ENCODE results near the gene YPEL1.
"Not testable (repeated sequence)": the region's sequence is repeated elsewhere in the genome, so short reads cannot be mapped to it uniquely, and the experiment has no call there.

YPEL1 gene

GRCh38 chr22:21753374-21754111, 17.9 kb upstream of the YPEL1 start:
- no peak for TF ChIP-seq CTCF (IDR thresholded peaks at IDR 0.05; ENCODE audit: low read depth, low read length)
- H3K4me3 ChIP-seq (ENCODE audit: low read depth, low read length) = no peak overlapping the region

- TF ChIP-seq CTCF (IDR thresholded peaks at IDR 0.05; ENCODE audit: low read depth, low read length) = no peak
- H3K4me3 ChIP-seq (ENCODE audit: low read depth, low read length) = no peak overlapping the region
Measured at GRCh38 chr22:21752276-21752675, 16.7 kb upstream of the YPEL1 start.

- H3K4me3 ChIP-seq (ENCODE audit: low read depth, low read length) = no peak overlapping the region
- TF ChIP-seq CTCF (IDR thresholded peaks at IDR 0.05; ENCODE audit: low read depth, low read length) = no peak
Measured at GRCh38 chr22:21745948-21746347, 10.4 kb upstream of the YPEL1 start.

GRCh38 chr22:21744917-21745316, 9.3 kb upstream of the YPEL1 start:
- not testable (repeated sequence) for H3K4me3 ChIP-seq (ENCODE audit: low read depth, low read length)

- TF ChIP-seq CTCF (IDR thresholded peaks at IDR 0.05; ENCODE audit: low read depth, low read length) = no peak
- H3K4me3 ChIP-seq (ENCODE audit: low read depth, low read length) = no peak overlapping the region
Measured at GRCh38 chr22:21741790-21742189, 6.2 kb upstream of the YPEL1 start.

- no peak for TF ChIP-seq CTCF (IDR thresholded peaks at IDR 0.05; ENCODE audit: low read depth, low read length)
- no peak overlapping the region for H3K4me3 ChIP-seq (ENCODE audit: low read depth, low read length)
Measured at GRCh38 chr22:21741059-21741458, 5.5 kb upstream of the YPEL1 start.

GRCh38 chr22:21739828-21740377, 4.3 kb upstream of the YPEL1 start:
- no peak for TF ChIP-seq CTCF (IDR thresholded peaks at IDR 0.05; ENCODE audit: low read depth, low read length)
- no peak overlapping the region for H3K4me3 ChIP-seq (ENCODE audit: low read depth, low read length)

- no peak overlapping the region for H3K4me3 ChIP-seq (ENCODE audit: low read depth, low read length)
- TF ChIP-seq CTCF (IDR thresholded peaks at IDR 0.05; ENCODE audit: low read depth, low read length) = no peak
Measured at GRCh38 chr22:21738966-21739365, 3.4 kb upstream of the YPEL1 start.
